GM19468 (cell line): ENCODE data around the gene ZNF646.
A peak's percentile ranks its signal among the peaks of the same experiment; 100 is the strongest.

Source experiments
- ATAC-seq: cut with Tn5 transposase; IDR thresholded peaks from one replicate; pipeline ENCODE4 v1.9.1; 2021; ENCODE audit warnings: mild to moderate bottlenecking, moderate library complexity, moderate number of reproducible peaks; ENCODE audit not compliant: unreplicated experiment; ENCODE audit errors: extremely low read depth

Gene ZNF646

DNA sequence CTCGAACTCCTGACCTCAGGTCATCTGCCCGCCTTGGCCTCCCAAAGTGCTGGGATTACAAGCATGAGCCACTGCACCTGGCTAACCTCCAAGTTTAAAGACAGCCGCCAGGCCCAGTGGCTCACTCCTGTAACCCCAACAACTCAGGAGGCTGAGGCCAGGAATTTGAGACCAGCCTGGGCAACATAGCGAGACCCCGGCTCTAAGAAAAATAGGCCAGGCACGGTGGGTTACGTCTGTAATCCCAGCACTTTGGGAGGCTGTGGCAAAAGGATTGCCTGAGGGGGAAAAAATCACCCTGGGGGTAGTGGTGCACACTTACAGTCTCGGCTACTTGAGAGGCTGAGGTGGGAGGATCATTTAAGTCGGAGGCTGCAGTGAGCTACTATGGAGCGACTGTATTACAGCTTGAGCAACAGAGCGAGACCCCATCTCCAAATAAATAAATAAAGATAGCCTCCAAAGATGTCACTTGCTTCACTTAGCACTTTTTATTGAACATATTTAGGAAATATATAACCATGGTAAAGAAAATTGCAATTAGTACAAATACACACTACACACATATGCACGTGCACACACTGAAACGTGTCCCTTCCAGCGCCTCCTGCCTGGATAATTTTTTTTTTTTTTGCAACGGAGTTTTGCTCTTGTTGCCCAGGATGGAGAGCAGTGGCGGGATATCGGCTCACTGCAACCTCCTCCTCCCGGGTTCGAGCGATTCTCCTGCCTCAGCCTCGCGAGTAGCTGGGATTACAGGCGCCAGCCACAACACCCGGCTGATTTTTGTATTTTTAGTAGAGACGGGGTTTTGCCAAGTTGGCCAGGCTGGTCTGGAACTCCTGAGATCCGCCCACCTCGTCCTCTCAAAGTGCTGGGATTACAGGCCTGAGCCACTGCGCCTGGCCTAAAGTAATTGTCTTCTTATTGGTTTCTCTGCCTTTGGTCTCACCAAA is 32.6 kb downstream of the ZNF646 start:
- no peak for ATAC-seq

GRCh38 chr16:31107465-31107867 is 33.2 kb downstream of the ZNF646 start:
- ATAC-seq, result no peak

DNA sequence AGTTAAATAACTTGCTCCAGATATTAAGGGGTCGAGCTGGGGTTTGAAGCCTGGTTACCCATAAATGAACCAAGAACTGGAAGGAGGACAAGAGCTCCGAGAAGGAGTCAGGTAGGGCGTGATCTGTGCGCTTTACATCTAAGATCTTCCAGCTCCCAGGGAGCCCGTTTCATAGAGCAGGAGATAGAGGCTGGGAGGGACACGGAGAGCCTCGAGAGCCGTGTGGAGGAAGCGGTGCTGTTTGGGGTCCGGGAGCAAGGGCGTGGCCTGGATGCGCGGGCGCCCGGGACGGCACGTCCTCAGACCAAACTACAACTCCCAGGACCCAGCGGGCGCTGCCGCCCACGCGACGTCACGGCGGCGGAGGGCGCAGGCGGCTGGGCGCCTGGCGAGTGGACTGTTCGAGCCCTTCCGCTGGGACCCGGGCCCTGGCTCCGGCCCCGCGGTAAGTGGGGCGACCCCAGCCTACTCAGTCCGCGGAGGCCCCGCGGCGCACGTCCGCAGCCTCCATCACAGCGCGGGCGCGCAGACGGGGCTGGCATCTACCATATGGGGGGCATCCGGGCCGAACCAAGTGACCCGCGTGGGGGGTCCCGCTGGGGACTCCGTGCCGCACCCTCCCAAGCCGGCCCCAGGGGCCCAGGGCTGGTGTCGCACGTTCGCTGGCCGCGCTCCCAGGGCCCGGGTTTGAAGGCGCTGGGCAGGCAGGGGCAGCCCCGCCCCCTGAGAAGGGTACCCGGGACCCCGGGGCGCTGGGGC is 34.0 kb downstream of the ZNF646 start, which contains the start of gene BCKDK:
Gene BCKDK (plus strand): TSS at position 352 of the 759 bp plus-strand sequence. CDS start 838 bp downstream, outside the sequence.
- peak; percentile 74 for ATAC-seq

DNA sequence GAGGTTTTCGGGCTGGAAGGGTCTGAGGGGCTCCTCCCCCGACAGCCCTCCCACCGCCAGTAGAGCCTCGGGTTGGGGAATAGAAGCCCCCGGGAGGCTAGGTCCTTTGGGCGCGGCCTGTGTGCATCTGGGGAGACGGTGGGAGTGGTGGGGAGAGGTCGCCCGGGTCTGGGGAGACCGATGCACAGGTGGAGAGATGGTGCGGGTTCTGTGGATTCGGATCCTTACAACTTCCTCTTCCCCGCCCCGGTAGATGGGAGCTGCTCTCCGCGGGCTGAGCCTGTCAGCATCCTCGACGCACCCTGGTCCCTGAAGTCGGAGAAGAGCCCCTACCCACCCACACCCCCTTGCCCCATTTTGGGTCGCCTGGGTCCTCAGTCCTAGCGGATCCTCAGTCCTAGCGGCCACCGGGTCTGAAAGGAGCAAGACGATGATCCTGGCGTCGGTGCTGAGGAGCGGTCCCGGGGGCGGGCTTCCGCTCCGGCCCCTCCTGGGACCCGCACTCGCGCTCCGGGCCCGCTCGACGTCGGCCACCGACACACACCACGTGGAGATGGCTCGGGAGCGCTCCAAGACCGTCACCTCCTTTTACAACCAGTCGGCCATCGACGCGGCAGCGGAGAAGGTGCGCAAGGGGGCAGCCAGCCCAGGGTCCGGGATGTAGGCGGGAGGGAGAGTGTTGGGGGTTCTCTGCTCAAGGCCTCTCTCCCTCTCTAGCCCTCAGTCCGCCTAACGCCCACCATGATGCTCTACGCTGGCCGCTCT is 34.8 kb downstream of the ZNF646 start:
- no peak for ATAC-seq

GRCh38 chr16:31109622-31110021 is 35.4 kb downstream of the ZNF646 start:
- no peak for ATAC-seq

DNA sequence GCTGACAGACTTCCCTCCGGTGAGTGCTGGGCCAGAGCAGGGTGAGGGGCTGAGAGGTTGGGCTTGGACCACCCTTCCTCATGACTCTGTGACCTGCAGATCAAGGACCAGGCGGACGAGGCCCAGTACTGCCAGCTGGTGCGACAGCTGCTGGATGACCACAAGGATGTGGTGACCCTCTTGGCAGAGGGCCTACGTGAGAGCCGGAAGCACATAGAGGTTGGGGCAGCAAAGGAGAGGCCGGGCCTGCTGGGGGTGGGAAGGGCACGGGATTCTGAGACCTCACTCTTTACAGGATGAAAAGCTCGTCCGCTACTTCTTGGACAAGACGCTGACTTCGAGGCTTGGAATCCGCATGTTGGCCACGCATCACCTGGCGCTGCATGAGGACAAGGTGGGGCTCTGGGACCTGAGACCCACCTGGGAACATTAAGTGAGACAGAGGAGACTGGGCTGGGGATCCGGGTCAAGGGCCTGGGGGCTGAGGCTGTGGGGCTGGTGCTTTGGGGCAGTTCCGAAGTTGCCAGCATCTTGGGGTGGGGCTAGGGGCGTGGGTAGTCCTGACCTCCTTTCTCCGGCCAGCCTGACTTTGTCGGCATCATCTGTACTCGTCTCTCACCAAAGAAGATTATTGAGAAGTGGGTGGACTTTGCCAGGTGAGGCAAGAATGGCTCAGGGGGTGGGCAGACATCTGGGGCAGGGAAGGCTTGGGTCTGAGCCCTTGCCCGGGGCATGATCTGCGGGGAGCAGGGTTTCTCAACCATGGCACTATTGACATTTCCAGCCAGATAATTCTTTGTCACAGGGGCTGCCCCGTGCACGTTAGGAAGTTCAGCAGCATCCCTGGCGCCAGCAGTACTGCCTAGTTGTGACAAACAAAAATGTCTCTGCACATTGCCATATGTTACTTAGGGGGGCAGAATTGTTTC is 36.1 kb downstream of the ZNF646 start:
- no peak for ATAC-seq

GRCh38 chr16:31111881-31112466 is 37.8 kb downstream of the ZNF646 start:
- no peak for ATAC-seq

GRCh38 chr16:31112711-31113110 is 38.5 kb downstream of the ZNF646 start:
- ATAC-seq, result no peak

- ATAC-seq, result no peak
Observed at GRCh38 chr16:31113121-31114120, 39.2 kb downstream of the ZNF646 start.

- ATAC-seq, result no peak
Observed at GRCh38 chr16:31114468-31114867, 40.2 kb downstream of the ZNF646 start.

- peak; percentile 58 for ATAC-seq
Observed at GRCh38 chr16:31117384-31118222, 43.4 kb downstream of the ZNF646 start, which contains the start of gene KAT8. Gene KAT8 (plus strand): TSS chr16:31117664. CDS start chr16:31117682, 18 bp downstream.

DNA sequence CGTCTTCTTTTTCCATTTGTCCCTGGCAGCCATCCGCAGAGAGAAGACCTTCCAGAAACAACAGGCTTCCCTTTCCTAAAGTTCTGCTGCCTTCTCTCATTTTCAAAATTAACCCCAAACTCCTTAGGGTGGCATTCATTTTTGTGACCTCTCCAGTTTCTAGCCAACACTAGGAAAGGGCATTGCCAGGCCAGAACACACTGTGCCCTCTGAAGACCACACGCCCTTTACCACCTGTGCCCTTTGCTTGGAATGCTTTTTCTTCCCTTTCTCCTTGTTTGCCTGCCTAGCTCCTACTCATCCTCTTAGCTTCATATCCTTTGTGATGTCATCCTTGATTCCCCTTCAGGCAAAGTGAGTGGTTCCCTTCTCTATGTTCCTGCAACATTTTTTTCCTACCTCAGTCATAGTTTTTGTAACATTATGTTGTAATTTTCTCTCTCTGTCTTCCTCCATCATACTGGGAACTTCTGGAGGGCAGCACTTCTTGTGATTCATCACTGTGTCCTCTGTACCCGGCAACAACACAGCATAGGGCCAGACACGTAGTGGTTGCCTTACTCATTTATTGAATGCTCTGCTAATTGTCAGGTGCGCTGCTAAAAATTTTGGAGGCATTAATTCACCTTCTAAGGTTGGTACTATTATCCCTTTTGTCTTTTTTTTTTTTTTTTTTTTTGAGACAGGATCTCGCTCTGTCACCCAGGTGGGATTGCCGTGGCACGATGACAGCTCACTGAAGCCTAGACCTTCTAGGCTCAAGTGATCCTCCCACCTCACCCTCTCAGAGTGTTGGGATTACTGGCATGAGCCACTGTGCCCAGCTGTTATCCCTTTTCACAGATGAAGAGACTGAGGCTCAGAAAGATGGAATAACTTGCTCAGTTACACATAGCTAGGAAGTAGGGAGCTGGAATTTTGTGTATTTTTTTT is 44.3 kb downstream of the ZNF646 start:
- no peak for ATAC-seq

DNA sequence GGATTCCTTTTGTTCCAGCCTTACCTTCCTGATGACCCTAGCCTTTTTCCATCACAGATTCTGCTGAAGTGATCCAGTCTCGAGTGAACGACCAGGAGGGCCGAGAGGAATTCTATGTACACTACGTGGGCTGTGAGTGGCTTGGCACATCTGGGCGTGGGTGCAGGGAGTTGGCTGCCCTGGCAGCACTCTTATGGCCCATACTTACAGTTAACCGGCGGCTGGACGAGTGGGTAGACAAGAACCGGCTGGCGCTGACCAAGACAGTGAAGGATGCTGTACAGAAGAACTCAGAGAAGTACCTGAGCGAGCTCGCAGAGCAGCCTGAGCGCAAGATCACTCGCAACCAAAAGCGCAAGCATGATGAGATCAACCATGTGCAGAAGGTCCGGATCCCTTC is 45.9 kb downstream of the ZNF646 start:
- no peak for ATAC-seq

DNA sequence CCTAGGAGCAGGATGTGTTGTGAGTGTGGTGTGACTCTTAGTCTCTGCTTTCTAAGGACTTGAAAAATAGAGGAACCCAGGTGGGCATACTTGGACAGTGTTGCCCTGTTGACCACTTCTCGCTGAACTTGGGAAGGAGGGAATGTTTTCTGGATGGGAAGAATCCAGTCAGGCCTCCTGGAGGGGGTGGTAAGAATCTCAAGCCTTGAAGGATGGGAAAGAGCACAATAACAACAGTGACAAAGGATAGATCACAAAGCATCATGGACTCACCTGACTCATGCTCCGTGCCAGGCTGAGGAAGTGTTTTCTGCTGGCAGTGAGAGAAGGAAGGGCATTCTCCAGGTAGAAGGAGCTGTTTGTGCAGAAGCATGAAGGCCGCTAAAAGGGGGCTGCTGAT is 51.6 kb downstream of the ZNF646 start:
- ATAC-seq, result no peak

DNA sequence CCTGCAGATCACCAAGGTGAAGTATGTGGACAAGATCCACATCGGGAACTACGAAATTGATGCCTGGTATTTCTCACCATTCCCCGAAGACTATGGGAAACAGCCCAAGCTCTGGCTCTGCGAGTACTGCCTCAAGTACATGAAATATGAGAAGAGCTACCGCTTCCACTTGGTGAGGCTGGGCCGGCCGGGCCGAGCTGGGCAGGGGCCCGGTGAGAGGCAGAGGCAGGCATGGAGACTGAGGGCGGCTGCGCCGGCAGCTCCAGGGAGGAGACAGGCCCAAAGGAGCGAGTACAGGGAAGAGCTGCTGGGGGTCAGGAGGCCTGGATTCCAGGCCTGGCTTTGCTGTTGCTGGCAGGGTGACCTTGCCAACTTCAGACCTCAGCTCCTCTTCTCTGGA is 53.0 kb downstream of the ZNF646 start:
- ATAC-seq, result no peak
